Right atrium auricular region (tissue), 2 donors: ENCODE data around the gene LRRC28. TPM values are rescaled to one million over a fixed set of nuclear protein-coding genes. Genes with fewer than 3 reads are reported as not detected.

Experiments
- DNase-seq: peaks from one replicate; pipeline ENCODE4 v3.0.0-alpha.2; 2019; ENCODE audit warnings: low spot score
- H3K27ac ChIP-seq, 2 donors: fragments of 200-600 bp; sonication (generic); 1 replicate in 1 of 2; 2 replicates in 1 of 2; pipeline ENCODE4 v1.5.1; 2016 to 2019
- H3K27me3 ChIP-seq, 2 donors: fragments of 200-600 bp; sonication (generic); one replicate each; pipeline versions ENCODE4 v1.5.1 to v1.6.0; 2017 to 2019
- H3K36me3 ChIP-seq: fragments of 200-600 bp; sonication (generic); one replicate; pipeline ENCODE4 v1.5.1; 2016
- H3K4me1 ChIP-seq, 2 donors: fragments of 200-600 bp; sonication (generic); one replicate each; pipeline versions ENCODE4 v1.5.1 to v1.6.0; 2017 to 2019
- H3K4me3 ChIP-seq, 2 donors: fragments of 200-600 bp; sonication (generic); 1 replicate in 1 of 2; 2 replicates in 1 of 2; pipeline ENCODE4 v1.5.1; 2017 to 2019; ENCODE audit warnings: mild to moderate bottlenecking in 1 of 2, moderate library complexity in 1 of 2
- H3K9me3 ChIP-seq, 2 donors: fragments of 200-600 bp; sonication (generic); one replicate each; pipeline ENCODE4 v1.5.1; 2019
- CTCF ChIP-seq, 2 donors: fragments of 200-600 bp; sonication (generic); IDR thresholded peaks; one replicate each; pipeline ENCODE4 v1.5.1; 2019; ENCODE audit warnings: antibody characterized with exemption in 2 of 2
- total RNA-seq, 2 donors: library from RNA; depleted of rRNA; stranded (reverse); fragments of >200 nt; gene quantifications; one replicate each; pipeline ENCODE4 v1.1.0, GENCODE V29; 2016

Gene LRRC28
- total RNA-seq, 2 donors from 2014 or later, result 29.8 to 34.5 TPM

GRCh38 chr15:99435877-99436541 lies 184.7 kb downstream of the LRRC28 start:
- TF ChIP-seq CTCF (IDR thresholded peaks at IDR 0.05), result no peak
- no peaks in the 10 kb centered on the region for H3K9me3 ChIP-seq
- H3K4me1 ChIP-seq, result peaks cover 0 to 74% of the 10 kb centered on the region in 2 donors
- no peaks in the 10 kb centered on the region for H3K36me3 ChIP-seq
- peak overlapping the region in 1 of 2 donors; percentile 53 for H3K27ac ChIP-seq
- no peak overlapping the region for H3K4me3 ChIP-seq
- H3K27me3 ChIP-seq, result no peaks in the 10 kb centered on the region
- DNase-seq, result peak; percentile 46

- no peak overlapping the region for H3K4me3 ChIP-seq
- TF ChIP-seq CTCF (IDR thresholded peaks at IDR 0.05), result no peak
- DNase-seq, result peak; percentile 55
- no peaks in the 10 kb centered on the region for H3K9me3 ChIP-seq
- peak overlapping the region; percentile 53 to 57 for H3K27ac ChIP-seq
- no peaks in the 10 kb centered on the region for H3K27me3 ChIP-seq
- H3K4me1 ChIP-seq, result peaks cover 0 to 80% of the 10 kb centered on the region in 2 donors
- H3K36me3 ChIP-seq, result no peaks in the 10 kb centered on the region
Observed at GRCh38 chr15:99436542-99437314, 185.4 kb downstream of the LRRC28 start.

- H3K27ac ChIP-seq, result peak overlapping the region; percentile 57 to 60
- no peaks in the 10 kb centered on the region for H3K36me3 ChIP-seq
- DNase-seq, result peak; percentile 61
- no peaks in the 10 kb centered on the region for H3K27me3 ChIP-seq
- H3K9me3 ChIP-seq, result no peaks in the 10 kb centered on the region
- TF ChIP-seq CTCF (IDR thresholded peaks at IDR 0.05), result no peak
- peaks cover 0 to 86% of the 10 kb centered on the region in 2 donors for H3K4me1 ChIP-seq
- no peak overlapping the region for H3K4me3 ChIP-seq
Observed at GRCh38 chr15:99437315-99438223, 186.3 kb downstream of the LRRC28 start.

- peak; percentile 52 for DNase-seq
- no peaks in the 10 kb centered on the region for H3K36me3 ChIP-seq
- H3K9me3 ChIP-seq, result no peaks in the 10 kb centered on the region
- no peaks in the 10 kb centered on the region for H3K27me3 ChIP-seq
- peak overlapping the region; percentile 57 to 60 for H3K27ac ChIP-seq
- H3K4me1 ChIP-seq, result peaks cover 0 to 86% of the 10 kb centered on the region in 2 donors
- H3K4me3 ChIP-seq, result no peak overlapping the region
- no peak for TF ChIP-seq CTCF (IDR thresholded peaks at IDR 0.05)
Observed at GRCh38 chr15:99438224-99438585, 186.9 kb downstream of the LRRC28 start.

- no peaks in the 10 kb centered on the region for H3K36me3 ChIP-seq
- H3K9me3 ChIP-seq, result no peaks in the 10 kb centered on the region
- peaks cover 0 to 86% of the 10 kb centered on the region in 2 donors for H3K4me1 ChIP-seq
- no peaks in the 10 kb centered on the region for H3K27me3 ChIP-seq
- peak; percentile 54 for DNase-seq
- H3K27ac ChIP-seq, result peak overlapping the region; percentile 57 to 60
- no peak overlapping the region for H3K4me3 ChIP-seq
- no peak for TF ChIP-seq CTCF (IDR thresholded peaks at IDR 0.05)
Observed at GRCh38 chr15:99438691-99439523, 187.6 kb downstream of the LRRC28 start.
